ENCODE data around the gene PARS2.
A peak's percentile ranks its signal among the peaks of the same experiment; 100 is the strongest.

The PARS2 gene

DNA sequence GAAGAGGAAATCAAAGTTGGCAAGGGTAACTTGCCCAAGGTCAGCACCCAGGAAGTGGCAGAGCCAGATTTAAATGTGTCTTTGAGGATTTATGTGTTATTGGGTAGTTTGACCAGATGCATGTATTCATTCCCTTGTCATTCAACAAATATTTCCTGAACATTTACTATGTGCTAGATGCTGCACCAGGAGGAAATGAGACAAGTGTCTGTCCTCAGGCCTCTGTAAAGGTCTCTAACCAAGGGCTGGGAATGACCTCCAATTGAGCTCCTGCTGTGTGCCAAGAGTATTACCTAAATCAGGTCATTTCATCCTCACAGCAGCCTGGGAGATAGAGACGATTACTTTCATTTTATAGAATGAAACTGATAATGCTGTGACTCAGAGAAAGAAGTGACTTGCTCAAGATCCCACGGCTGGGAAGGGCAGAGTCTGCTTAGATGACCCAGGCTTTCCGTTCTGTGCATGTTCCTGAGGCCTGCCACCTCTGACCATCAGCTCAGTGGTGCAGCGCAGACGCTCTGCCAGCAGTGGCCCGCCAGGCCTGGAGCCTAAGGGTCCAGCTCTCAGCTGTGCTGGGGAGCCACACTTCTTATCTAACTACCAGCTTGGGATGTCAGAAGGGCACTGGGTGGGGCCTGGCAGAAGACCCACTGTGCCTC, 40.3 kb upstream of the PARS2 start:
- H3K27ac ChIP-seq: no peak overlapping the region

DNA sequence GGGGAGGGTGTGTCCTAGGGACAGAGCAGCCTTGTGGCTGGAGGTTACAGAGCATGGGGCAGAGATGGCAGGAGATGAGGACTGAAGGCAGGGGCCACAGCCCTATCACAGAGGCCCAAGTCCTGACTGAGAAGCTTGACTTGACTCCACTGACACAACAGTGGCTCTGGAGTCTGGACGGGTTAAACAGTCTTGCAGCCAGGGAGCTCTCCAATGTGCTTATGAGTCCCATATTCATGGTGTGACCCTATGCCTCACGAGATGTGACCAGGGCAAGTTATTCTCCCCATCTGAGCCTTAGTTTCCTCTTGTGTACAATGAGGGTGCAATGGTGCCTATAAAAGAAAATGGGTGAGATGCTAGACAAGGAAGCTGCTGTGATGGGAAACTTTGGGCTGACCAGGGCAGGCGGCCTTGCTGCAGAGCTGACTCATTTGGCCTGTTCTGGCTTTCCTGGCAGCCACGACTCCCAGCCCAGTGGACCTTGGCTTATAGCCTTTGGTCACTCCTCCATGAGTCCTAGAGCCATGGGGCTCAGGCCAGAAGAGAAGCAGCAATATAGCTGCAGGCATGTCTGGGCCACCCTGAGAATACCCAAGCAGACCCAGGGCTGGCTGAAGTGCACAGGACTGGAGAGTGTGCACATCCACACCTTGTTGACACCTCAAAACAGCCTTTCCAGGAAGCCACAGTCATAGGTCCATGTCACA, 39.6 kb upstream of the PARS2 start:
- no peak overlapping the region for H3K27ac ChIP-seq

More for the DNA sequence above, 40.3 kb upstream of the PARS2 start:
- TF ChIP-seq, protein P1, sequence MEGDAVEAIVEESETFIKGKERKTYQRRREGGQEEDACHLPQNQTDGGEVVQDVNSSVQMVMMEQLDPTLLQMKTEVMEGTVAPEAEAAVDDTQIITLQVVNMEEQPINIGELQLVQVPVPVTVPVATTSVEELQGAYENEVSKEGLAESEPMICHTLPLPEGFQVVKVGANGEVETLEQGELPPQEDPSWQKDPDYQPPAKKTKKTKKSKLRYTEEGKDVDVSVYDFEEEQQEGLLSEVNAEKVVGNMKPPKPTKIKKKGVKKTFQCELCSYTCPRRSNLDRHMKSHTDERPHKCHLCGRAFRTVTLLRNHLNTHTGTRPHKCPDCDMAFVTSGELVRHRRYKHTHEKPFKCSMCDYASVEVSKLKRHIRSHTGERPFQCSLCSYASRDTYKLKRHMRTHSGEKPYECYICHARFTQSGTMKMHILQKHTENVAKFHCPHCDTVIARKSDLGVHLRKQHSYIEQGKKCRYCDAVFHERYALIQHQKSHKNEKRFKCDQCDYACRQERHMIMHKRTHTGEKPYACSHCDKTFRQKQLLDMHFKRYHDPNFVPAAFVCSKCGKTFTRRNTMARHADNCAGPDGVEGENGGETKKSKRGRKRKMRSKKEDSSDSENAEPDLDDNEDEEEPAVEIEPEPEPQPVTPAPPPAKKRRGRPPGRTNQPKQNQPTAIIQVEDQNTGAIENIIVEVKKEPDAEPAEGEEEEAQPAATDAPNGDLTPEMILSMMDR (conservative IDR thresholded peaks at IDR 0.05): no peak

DNA sequence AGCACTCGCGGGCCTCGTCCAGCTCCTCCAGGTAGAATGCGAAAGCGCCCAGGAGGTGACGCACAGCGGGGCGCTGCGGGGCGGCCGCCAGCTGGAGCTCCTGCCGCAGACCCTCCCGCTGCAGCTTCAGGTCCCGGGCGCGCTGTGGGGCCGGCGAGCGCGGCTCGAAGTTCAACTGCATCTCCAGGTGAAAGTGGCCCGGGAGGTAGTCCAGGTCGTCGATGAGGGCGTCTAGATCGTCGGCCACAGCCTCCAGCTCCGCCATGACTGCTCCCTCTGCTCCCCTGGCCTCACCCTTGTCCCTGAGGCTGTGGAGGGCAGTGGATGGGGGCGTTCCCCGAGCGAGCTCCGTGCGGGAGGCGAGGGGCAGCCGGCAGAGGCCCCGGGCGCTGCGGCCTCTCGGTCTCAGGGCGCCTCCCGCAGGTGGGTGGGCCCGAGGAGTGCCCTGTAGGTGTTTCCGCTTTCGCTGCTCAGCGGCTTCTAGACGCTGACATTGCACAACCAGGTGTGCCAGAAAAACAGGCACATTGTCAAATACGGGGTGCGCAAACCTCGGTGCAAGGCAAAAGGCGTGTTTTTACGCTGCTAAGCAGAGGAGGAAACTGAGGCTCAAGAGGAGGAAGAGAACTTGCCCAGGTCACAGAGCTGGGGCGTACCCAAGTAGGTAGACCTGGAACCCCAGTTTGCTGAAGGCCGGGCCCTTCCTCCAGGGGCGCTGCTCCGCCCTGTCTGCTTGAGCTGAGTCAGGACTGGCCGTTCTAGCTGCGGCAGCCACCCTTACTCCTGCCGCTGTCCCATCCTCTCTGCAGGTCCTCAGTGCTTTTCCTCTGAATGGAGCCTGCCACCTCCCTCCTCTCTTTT, 36.8 kb upstream of the PARS2 start, which contains the start of gene TTC22:
Gene TTC22 (minus strand): TSS at position 425 of the 861 bp plus-strand sequence. CDS start 160 bp downstream, at position 265.
- TF ChIP-seq, protein P1 (conservative IDR thresholded peaks at IDR 0.05): peak; percentile 64
- peak within 1 kb of the TSS; percentile 31; the same call in 1 of the 2 replicates for H3K27ac ChIP-seq

More for the DNA sequence above, 39.6 kb upstream of the PARS2 start:
- TF ChIP-seq, protein P1 (conservative IDR thresholded peaks at IDR 0.05): no peak

DNA sequence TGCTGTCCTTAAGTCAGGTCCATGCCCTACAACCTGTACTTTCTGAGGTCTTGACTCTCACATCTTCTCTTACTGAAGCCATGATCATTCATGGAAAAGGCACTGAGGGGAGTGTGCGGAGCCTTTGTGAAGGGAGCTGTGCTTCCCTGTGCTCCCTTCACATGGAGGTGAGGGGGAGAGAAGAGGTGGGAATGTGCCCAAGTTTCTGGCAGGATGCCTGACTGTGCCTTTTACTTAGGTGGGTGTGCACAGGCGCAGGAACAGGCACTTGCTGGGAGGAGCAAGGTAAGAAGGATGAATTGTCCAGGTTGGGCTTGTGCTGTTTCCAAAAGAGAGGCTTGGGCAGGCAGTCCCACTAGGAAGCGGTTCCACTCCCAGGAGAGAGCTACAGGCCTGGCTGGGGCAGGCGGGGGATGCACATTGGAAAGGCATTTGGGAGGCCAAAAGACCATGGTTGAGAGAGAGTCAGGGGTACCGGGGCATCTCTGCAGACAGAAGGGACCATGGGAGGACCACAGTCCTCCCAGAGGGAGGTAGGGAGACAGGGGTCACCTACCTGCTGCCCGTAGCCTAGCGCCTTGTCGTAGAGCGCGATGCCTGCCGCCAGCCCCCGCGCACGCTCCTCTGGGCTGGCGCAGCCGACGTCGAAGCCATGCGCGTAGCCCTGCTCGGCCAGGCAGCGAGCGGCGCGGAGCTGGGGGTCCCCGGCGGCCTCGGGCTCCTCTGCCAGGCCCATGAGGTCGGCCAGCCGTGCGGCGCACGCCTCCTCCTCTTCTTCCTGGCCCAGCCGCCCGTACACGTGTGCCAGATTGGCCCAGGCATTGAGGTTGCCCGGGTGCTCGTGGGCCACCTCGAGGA, 35.9 kb upstream of the PARS2 start:
- TF ChIP-seq, protein P1 (conservative IDR thresholded peaks at IDR 0.05): no peak
- no peak overlapping the region for H3K27ac ChIP-seq

DNA sequence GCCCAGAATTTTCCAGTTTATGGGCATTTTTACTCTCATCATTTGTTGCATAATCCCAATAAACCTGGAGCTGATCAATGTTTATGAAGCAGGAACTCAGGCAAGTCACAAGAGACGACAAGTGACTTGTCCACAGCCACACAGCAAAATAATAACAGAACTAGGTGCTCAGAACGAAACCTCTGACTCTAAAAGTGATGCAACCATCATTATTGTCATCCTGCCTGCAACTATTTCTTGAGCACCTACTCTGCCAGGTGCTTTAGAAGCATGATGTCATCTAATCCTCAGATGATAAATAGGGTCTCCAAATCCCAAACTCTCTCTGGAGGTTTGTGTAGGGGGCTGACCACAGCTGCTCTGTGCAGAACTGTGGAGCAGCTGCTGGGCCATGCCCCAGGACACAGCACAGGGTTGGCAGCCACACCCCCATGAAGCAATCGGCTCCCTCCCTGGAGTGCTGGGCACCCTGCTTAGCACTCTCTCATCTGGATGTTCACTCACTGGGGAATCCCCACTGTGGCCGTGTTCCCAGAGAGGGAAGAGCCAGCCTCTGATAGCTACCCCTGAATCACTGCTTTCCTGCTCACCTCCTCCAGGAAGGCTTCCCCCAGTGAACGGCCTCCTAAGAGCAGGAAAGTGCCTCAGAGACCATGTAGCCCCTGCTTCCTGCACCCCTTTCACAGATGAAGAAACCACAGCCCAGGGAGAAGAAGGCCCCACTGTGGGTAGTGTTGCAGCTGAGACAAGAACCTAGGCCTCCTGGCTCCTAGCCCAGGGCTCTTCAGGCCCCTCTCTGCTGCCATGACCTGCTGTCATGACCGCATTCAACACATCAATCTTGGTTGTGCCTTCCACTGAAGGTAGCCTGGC, 34.7 kb upstream of the PARS2 start:
- TF ChIP-seq, protein P1 (conservative IDR thresholded peaks at IDR 0.05): no peak
- H3K27ac ChIP-seq: no peak overlapping the region

DNA sequence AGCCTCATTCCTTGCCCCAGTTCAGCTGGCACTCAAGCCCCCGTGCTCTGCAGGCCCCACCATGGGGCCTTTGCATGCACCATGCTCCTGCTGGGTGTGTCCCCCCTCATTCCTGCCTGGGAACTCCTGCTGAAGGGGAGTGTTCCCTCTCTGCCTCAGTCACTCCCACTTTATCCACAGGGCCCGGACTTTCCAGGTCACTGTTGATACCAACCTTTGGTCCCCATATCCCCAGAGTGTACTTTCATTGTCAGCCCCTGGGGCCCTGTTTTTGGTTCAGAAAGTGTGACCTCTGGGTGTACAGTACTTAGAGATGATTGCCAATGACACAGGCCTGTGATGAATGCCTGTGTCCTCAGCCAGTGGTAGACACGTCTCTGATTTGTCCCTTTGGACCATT, 33.9 kb upstream of the PARS2 start:
- no peak overlapping the region for H3K27ac ChIP-seq
- TF ChIP-seq, protein P1 (conservative IDR thresholded peaks at IDR 0.05): no peak
